Measurements from ENCODE around the gene C1orf21.

Gene C1orf21

DNA sequence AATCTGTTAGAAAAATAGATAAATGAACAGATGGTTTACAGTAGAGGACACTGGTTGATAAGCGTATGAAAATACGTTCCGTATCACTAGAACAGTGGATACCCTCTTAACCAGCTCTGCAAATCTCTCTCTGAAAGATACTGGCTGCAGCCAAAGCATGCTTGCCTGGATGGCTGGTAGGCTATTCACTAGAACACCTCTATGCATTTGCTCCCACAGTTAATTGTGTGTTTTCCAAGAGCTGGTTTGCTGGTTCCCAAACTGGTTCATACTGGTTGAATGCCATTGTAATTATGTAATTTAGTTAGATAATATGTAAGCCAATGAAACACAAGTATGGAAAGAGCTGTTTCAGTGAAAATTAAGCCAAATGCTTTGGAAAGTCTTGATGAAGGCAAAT lies 126.6 kb downstream of the C1orf21 start:
- TF ChIP-seq, protein P1, sequence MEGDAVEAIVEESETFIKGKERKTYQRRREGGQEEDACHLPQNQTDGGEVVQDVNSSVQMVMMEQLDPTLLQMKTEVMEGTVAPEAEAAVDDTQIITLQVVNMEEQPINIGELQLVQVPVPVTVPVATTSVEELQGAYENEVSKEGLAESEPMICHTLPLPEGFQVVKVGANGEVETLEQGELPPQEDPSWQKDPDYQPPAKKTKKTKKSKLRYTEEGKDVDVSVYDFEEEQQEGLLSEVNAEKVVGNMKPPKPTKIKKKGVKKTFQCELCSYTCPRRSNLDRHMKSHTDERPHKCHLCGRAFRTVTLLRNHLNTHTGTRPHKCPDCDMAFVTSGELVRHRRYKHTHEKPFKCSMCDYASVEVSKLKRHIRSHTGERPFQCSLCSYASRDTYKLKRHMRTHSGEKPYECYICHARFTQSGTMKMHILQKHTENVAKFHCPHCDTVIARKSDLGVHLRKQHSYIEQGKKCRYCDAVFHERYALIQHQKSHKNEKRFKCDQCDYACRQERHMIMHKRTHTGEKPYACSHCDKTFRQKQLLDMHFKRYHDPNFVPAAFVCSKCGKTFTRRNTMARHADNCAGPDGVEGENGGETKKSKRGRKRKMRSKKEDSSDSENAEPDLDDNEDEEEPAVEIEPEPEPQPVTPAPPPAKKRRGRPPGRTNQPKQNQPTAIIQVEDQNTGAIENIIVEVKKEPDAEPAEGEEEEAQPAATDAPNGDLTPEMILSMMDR (IDR thresholded peaks at IDR 0.05; ENCODE audit: borderline replicate concordance, control extremely low read depth, extremely low read depth, insufficient read depth, missing control alignments): no peak
- in situ Hi-C loops (cut with MboI; ENCODE audit: low sequenced_read_pairs, unreplicated experiment): no loop called here
- no peak for DNase-seq (ENCODE audit: low spot score)

DNA sequence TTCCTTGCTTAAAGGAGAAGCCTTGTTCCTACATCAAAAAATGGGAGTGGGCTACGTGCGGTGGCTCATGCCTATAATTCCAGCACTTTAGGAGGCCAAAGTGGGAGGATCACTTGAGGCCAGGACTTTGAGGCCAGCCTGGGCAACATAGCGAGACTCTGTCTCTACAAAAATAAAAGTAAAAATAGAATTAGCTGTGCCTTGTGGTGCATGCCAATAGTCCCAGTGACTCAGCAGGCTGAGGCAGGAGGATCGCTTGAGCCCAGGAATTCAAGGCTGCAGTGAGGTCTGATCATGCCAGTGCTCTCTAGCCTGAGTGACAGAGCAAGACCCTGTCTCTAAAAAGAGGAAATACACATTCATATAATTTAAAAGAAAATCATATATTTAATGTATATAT lies 127.1 kb downstream of the C1orf21 start:
- in situ Hi-C loops (cut with MboI; ENCODE audit: low sequenced_read_pairs, unreplicated experiment): no loop called here
- DNase-seq (ENCODE audit: low spot score): no peak
- TF ChIP-seq, protein P1 (IDR thresholded peaks at IDR 0.05; ENCODE audit: borderline replicate concordance, control extremely low read depth, extremely low read depth, insufficient read depth, missing control alignments): no peak

DNA sequence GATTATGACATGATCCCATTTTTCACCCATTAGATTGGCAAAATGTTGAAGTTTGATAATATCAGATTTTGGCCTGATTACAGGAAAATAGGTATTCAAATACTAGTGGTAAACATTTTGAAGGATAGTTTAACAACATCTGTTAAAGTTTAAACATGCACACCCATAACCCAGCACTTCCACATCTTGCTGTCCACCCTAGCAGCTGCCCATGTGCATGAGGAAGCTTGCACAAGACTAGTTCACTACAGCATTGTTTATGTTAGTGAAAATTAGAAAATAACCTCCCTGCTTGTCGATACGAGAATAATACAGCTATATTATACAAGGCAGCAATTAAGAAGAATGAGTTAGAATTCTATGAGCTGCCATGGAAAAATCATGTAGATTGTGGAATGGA lies 127.6 kb downstream of the C1orf21 start:
- TF ChIP-seq, protein P1 (IDR thresholded peaks at IDR 0.05; ENCODE audit: borderline replicate concordance, control extremely low read depth, extremely low read depth, insufficient read depth, missing control alignments): no peak
- in situ Hi-C loops (cut with MboI; ENCODE audit: low sequenced_read_pairs, unreplicated experiment): no loop called here
- DNase-seq (ENCODE audit: low spot score): no peak

DNA sequence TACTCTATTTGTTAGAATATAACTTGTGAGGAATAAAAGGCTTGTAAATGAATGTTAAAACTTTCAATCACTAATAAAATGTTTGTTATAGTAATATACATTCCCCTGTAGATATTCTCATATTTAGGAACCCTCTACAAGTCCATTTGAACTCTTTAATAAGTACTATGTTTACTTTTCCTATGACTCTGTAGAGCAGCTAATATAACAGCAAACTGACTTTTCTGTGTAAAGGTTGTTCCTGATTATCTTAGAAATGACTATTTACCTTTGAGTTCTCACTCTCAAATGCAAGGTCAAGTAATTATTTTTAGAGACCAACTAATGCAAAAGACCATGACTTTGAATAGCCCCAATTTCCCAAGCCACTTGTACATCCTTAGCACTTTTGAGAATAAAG lies 130.3 kb downstream of the C1orf21 start:
- in situ Hi-C loops (cut with MboI; ENCODE audit: low sequenced_read_pairs, unreplicated experiment): no loop called here
- no peak for DNase-seq (ENCODE audit: low spot score)
- TF ChIP-seq, protein P1 (IDR thresholded peaks at IDR 0.05; ENCODE audit: borderline replicate concordance, control extremely low read depth, extremely low read depth, insufficient read depth, missing control alignments): no peak

DNA sequence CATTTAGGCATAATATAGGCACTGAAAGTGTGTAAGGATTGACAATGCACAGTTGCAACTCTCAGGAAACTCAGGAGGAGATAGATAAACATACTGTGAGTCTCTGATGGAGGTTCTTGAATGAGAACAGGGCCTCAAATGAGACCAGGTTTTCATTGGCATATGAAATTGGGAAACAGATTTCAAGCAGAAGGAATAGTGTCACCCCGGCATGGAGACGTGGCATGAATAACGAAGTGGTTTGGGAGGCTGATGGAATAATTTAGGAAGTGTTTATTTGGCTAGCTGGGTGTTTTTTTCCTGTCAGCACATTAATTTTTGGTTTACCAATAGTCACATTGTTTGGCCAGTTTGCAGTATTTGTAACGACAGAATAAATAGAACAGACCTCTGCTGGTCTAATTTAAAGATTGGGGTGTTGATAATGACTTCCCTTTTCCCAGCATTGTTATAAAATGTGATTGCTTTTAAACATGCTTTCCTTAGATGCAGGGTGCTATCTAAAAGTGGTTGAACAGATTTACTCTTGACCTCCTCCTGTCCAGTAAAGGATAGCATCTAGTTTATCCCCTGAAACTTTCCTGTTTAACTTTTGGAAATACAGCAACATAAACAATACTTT lies 132.0 kb downstream of the C1orf21 start:
- TF ChIP-seq, protein P1 (IDR thresholded peaks at IDR 0.05; ENCODE audit: borderline replicate concordance, control extremely low read depth, extremely low read depth, insufficient read depth, missing control alignments): no peak
- no peak for DNase-seq (ENCODE audit: low spot score)
- in situ Hi-C loops (cut with MboI; ENCODE audit: low sequenced_read_pairs, unreplicated experiment): no loop called here

DNA sequence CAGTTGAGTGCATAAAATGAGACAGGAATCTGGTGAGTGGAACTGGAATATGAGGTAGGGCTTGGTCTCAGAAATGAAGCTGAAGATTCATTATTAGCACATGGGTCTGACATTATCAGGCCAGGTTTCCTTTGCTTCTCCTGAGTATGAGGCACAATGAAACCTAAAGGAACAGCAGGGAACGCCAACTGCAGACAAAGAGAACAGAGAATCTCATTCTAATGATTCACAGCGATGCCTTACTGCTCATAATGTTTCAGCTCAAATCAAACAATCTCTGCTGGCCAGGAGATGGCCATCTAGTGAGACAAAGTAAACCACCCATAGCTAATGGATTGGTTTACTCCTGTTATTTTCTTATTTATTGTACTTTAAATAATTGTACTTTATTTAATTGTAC lies 133.5 kb downstream of the C1orf21 start:
- TF ChIP-seq, protein P1 (IDR thresholded peaks at IDR 0.05; ENCODE audit: borderline replicate concordance, control extremely low read depth, extremely low read depth, insufficient read depth, missing control alignments): no peak
- DNase-seq (ENCODE audit: low spot score): no peak
- in situ Hi-C loops (cut with MboI; ENCODE audit: low sequenced_read_pairs, unreplicated experiment): no loop called here
